ENCODE measurements around the gene NDUFS7.

DNA sequence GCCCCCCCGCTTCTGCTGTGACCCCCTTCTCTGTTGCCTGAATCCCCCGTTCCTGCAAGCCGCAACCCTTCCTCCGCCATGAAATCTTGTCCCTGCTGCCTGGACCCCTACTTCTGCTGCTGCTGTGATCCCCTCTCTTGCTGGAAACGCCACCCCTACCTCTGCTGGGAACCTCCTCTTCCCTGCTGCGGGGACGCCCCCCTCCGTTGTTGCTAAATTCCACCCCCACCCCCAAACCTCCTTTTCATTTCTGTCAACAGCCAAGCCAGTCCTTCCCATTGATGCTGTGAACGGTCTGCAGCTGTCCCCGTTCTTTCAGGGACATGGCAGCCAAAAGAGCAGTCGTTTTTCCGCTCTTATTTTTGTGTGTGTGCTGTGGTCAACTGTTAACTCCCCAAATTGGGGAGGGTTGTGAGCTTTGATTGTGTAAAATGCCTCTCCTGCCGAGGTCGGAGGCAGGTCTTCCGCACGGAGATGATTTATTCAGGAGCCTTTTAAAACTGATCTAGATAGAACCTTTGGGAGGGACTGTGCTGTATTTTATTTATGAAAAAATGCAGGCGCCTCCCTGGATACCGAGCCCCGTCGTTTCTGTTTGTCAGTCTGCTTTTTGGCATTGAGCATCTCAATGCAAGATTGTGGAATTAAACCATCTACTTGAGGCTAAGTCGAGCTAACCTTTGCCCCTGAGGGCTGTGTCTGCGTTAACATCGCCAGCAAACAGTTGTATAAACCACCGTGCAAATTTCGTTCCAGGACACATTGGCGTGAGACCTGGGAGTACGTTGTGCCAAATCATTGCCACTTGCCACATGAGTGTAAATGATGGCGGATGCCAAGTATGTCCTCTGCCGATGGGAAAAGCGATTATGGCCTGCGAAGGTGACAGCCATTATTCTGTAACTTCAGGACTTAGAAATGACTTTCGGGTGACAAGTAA, 27.9 kb upstream of the NDUFS7 start:
- TF ChIP-seq CTCF (conservative IDR thresholded peaks at IDR 0.05 in 1 of 2, IDR thresholded peaks at IDR 0.05 in 1 of 2; ENCODE audit: extremely low read depth in 1 of 2, insufficient read depth in 1 of 2, low read depth in 1 of 2, low read length in 2 of 2) = no peak
- TF ChIP-seq EZH2 (IDR thresholded peaks at IDR 0.05; ENCODE audit: borderline replicate concordance, low read length) = no peak

Measured in mammary epithelial cell (primary cell).